CD4-positive, alpha-beta T cell treated with Interleukin-4 for 1 hour (primary cell): ENCODE data around the gene RSPO1.

Source experiments
- DNase-seq, 2 donors: peaks; one replicate each; pipeline ENCODE4 v3.0.0-alpha.2; 2020 to 2022

Gene RSPO1

DNA sequence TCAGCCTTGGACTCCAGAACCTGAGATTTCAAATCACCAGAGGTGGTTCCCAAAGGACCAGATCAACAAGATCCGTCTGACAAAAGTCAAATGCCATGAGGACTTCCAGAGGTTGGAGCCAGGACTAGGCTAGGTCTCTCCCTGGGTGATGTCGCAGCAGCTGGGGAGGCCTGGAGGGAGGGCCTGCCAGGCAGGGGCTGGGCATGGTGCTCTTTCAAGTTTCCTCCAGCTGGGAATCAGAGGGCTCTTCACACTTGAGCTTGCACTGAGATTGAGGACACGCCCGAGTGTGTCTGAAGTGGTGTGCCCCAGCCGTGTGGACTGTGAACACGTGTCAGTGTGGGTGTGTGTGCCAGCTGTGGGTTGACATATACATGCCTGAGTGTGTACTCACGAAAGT lies 21.3 kb upstream of the RSPO1 start:
- DNase-seq: no peak

GRCh38 chr1:37655274-37655673 lies 20.6 kb upstream of the RSPO1 start:
- no peak for DNase-seq

- no peak for DNase-seq
Observed at GRCh38 chr1:37653906-37654305, 19.2 kb upstream of the RSPO1 start.

DNA sequence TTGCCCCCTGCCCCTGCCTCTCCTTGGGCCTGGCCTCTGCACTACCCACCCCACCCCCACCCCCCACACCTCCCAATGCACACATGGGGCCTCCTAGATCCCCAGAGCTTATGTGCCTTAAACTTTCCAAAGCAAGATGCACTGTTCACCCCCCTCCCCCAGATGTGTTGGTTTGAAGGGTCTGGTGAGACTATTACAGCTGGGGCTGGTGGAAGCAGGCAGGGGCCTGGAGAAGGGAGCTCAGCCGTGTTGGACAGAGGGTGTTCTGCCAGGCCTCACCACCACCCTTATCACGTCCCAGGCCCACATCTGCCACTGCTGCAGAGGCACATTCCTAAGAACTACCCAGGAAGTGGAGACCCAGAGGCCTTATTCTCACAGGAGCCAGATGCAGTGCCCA lies 18.3 kb upstream of the RSPO1 start:
- no peak for DNase-seq

DNA sequence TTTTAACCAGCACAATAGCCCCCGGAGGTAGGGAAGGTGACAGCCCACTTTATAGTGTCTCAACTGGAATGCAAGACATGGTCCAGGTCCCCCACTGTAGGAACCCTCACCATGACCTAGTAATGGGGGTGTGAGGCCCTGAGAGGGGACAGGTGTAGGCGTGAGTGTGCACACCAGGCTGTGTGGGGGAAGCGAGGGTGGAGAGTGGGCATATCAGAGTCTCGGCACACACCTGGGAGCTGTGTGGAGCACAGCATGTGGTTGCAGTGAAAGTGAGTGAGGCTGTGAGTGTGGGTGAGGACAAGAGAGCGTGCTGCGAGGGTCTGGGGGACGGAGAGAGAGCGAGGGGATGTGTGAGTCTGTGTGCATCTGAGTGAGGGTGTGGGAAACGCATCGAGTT lies 17.1 kb upstream of the RSPO1 start:
- DNase-seq: no peak

DNA sequence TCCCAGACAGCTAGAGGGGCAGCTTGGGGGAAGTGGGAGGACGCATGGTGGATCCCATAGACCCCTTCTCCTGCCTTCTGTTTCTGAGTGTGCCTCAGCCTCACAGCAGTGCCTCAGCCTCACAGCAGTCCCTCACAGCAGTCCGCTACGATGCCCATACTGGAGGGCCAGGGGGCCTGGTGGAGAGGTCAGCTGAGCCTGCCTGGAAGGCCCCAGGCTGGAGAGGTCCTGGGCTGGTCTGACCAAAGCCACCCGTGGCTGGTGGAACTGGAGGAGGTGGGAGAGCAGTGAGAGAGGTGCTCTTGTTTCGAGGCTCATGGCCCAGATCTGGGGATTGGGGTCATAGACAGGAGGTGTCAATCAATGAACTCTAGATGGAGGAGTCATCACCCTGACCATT lies 16.0 kb upstream of the RSPO1 start:
- DNase-seq: no peak

- DNase-seq: no peak
Observed at GRCh38 chr1:37650173-37650572, 15.5 kb upstream of the RSPO1 start.

- no peak for DNase-seq
Observed at GRCh38 chr1:37647281-37647680, 12.6 kb upstream of the RSPO1 start.

DNA sequence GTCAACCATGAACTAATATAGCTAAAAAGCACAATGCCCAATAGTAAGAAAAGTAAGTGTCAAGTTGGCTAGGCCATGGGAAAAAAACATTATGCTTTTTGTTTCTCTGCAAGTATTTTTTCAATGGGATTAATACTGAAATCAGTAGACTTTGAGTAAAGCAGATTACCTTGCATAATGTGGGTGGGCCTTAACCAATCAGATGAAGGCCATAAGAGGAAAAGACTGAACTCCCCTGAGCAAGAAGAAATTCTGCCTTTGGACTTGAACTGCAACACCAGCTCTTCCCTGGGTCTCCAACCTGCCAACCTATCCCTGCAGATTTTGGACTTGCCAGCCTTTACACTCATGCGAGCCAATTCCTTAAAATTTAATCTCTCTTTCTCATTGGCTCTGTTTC lies 6.4 kb upstream of the RSPO1 start:
- no peak for DNase-seq

- no peak for DNase-seq
Observed at GRCh38 chr1:37636435-37636834, 1.7 kb upstream of the RSPO1 start.

DNA sequence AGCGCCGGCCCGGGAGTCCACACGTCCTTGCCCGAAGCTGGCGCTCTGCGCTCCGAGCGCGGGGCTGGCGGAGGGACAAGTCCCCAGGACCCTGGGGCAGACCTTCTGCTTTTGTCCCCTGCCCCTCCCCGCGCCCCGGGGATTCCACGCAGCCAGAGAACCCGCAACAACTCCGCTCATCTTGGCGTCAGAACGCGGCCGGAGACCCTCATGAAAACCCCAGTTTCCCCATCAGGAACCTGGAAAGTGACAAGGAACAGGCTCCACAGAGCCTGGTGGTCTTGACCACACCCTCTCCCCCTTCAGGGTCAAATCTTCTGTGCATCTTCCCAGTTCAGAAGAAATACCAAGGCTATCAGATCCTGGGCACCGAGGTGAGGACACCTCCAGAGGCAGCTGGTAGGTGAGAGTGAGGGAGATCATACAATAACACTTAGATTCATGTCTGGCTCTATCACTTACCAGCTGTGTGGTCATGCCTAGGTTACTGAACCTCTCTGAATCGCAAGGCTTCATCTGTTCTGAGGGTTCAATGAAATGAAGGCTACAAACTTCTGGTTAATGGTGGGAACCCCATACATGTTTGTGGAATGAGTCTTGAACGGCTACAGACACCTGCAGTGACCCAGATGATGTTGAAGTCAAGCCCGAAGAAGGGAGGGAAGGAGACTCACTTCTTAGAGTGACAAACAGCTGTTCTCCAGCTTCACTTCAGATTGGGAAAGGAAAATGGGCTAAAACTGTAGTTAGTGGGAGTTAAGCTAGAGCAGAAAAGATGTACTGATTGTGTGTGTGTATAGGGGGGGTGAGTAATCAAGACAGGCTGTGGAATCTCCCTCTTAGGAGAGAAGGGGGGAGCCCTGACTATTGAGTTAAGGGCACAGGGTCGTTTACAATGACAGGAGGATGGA lies 555 bp upstream of the RSPO1 start:
- DNase-seq: no peak

GRCh38 chr1:37633938-37634243 lies 801 bp downstream of the RSPO1 start:
- DNase-seq: no peak

DNA sequence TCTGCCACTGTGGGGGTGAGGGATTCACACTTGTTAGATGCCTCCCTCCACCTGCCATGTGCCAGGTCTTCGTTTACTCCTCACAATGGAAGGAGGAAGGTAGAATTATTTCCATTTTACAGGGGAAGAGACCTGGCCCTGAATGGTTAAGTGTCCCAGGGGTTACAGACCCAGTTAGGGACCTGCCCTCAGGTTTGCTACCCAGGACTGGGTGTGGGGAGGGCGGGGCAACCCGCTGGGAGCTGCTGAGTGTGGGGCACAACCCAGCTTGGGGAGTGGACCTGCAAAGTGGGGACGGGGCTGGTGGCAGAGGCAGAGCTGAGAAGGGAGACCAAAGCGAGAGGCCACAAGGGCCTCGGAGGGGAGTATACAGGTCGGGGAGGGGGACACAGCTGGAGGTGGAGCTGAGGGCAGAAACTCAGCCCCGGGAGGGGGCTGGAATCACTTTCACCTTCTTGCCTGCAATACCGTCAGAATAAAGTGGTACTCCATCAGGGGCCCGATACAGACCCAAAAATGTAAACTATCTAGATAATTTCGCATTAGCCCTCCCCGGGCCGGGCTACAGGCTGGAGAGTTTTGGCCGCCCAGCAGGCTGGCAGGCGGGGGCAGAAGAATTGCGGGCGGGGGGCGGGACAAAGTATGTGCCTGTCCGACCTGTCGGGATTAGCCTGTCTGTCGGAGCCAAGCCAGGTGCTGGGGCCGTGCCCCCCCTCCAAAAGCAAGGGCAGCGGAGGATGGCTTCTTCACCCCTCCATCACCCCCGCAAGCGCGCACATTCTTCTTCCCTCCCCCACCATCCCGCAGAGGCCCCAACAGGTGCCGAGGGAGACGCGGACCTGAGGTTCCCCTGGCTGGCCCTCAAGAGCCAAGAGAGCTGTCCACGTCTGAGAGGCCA lies 1.4 kb downstream of the RSPO1 start:
- no peak for DNase-seq

DNA sequence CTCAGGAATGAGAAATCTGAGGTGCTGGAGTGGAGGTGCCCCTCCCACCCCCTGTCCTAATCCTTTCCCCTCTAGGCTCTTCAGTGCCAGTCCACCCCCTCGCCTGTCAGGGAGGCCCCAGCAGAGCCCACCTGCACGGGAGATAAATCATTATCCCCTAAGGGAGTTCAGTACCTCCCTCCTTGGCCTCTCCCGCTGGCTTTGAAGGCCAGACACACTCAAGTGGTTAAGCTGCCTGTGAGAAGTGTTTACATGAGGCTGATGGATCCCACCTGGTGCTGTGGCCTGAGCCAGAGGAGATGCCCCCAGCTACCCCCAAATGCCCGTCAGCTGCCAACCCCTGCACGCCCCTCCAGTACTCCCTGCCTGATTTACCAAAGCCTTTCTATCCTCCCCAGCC lies 3.7 kb downstream of the RSPO1 start:
- no peak for DNase-seq

DNA sequence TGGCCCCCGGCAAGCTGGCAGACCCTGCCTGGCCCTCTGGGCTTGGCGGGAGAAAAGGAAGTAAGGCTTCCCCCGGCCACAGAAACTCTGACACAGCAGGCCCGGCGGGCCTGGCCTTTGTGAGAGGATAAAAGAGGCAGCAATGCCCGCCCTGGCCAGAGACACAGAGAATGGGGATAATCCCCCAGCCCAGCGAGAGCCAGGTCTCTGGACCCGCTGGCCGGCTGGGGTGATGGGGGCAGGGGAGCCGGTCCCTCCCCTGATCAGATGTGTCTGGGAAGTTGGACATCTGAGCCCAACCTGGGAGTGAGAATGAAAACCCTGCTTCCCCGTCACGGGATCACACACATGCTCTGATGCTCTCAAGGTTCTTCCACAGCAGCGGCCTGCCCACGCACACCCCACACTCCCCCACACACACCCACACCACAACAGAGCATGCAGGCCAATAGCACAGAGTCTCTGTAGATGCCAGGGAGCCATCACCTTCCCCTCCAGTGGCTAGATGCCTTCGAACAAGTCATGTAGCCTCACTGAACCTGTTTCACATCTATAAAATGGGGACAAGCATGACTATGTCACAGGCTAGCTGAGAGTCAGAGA lies 4.2 kb downstream of the RSPO1 start:
- DNase-seq: no peak

DNA sequence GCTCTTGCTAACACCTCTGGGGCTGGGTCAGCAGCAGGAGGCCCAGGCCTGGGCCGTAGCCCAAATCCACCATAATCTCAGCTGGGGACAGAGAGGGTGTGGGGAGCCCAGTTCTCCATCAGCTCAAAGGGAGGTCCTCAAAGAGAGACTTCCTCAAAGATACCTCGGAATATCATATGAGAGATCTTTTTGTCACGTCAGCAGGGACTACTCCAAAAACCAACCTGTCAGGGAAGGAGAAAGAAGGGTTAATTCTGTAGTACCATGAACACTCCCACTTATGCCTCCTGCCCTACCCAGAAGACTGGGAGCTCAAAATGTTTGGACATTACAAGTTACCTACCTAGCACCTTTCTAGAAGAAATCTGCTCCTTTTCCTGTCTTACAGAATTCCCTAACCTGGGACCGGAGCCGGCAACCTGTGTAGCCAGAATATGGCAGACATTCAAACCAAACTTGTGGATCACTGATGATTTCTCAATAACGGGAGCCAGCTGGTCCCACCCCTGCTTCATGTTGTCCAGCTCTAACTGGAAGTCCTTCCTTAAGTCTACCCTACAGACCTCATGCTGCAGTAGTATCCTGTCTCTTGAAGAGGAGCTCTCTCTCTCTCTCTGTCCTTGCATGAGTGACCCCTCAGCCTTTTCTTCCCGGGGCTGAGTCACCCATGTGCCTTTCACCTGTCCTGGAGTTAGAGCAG lies 4.8 kb downstream of the RSPO1 start:
- no peak for DNase-seq

DNA sequence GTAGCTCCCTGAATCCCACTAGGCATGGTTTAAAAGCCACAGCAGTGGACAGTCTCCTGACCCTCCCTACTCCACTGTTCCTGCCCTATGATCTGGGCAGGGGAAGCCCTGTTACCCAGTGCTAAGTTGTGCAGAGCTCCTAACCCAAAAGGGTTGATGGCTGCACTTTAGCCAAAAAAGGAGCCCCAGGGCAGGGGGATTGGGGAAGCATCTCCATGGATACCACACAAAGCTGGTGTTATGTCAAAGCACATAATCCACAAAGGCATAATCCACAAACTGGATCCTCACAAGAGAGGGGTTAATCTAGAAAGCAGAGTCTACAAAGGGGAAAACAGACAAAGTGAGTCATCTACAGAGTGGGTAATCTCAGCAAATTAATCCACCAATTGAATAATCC lies 5.7 kb downstream of the RSPO1 start:
- DNase-seq: no peak

GRCh38 chr1:37628026-37628556 lies 6.6 kb downstream of the RSPO1 start:
- DNase-seq: no peak

DNA sequence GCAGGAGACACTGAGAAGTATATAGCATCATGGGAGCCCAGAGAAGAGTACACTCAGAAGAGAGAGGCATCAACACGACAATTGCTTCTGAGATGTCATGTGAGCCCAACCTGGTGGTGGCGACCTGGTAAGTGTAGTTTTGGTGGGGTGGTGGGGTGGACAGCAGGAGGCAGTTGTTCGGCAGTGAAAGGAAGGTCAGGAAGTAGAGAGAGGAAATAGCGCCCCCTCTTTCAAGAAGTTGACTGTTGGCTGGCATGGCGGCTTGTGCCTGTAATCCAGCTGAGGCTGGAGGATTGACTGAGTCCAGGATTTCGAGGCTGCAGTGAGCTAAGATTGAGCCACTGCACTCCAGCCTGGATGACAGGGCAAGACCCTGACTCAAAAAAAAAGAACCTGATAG lies 12.6 kb downstream of the RSPO1 start:
- DNase-seq: no peak

- no peak for DNase-seq
Observed at GRCh38 chr1:37621326-37621870, 13.3 kb downstream of the RSPO1 start.

DNA sequence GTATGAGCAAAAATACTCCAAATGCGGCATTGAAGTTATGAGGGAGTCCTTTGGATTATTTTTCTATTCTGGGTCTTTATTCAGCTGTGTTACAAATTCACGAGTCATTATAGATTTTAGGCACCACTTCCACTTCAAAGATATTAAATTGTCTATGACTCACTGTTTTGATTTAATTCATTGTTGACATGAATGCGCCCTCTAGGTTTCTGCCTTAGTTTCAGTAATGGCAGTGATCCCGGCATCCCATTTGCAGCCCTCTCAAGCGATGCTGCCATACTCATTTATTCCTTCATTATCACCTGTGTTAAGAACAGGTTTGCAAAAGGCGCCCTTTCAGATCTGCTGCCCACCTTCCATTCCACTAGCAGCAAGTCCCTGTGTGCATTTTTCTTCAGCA lies 14.0 kb downstream of the RSPO1 start:
- DNase-seq: no peak

DNA sequence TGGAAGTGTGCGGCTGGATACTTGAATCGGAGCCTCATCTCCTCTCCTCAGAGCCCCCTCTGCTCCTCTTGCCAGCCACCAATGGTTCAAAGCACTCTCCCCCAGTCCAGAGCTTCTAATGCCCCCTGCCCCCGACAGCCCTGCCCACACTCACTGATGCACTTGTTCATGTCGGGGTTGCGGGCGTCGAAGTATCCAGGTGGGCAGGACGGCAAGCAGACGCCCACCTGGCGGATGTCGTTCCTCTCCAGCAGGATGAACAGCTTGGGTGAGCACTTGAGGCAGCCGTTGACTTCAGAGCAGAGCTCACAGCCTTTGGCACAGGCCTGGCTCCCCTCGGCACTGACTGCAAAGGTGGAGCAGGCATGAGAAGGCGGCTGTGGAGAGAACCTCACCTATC lies 18.4 kb downstream of the RSPO1 start:
- DNase-seq: no peak

- DNase-seq: no peak
Observed at GRCh38 chr1:37614105-37614504, 20.6 kb downstream of the RSPO1 start.
